GM12878 (cell line): ENCODE results near the gene ST7. TPM values are rescaled to one million over a fixed set of nuclear protein-coding genes. Genes with fewer than 3 reads are reported as not detected.

Source experiments
- ATAC-seq: fragments of 200-7000 bp; cut with Tn5 transposase; 3 replicates; pipeline ENCODE4 v1.9.1; 2020; ENCODE audit warnings: mild to moderate bottlenecking, moderate library complexity
- BruUV-seq: library from RNA; stranded (reverse); fragments of 400-500 nt; replicated peaks from 2 replicates; lab custom pipeline; 2021; lab: Mats Ljungman, UMichigan
- CTCF ChIA-PET: fragments of 300-600 bp; sonication (Branson Sonifier 250); formaldehyde crosslinking; extraction: SDS; loops from one replicate; lab custom pipeline; 2021; ENCODE audit warnings: inconsistent platforms; lab: Yijun Ruan, JAX
- POLR2A ChIA-PET: fragments of 350-600 bp; formaldehyde crosslinking; extraction: SDS; loops from one replicate; lab custom pipeline; 2021; ENCODE audit warnings: inconsistent platforms; lab: Charles Lee
- RAD21 ChIA-PET: fragments of 300-600 bp; sonication (Branson Sonifier 250); formaldehyde crosslinking; loops from one replicate; lab custom pipeline; 2023; ENCODE audit warnings: antibody characterized with exemption; ENCODE audit not compliant: unreplicated experiment; lab: Charles Lee
- SMC1A ChIA-PET: fragments of 300-600 bp; sonication (Branson Sonifier 250); formaldehyde crosslinking; loops from one replicate; lab custom pipeline; 2023; ENCODE audit not compliant: unreplicated experiment, uncharacterized antibody; lab: Charles Lee
- DNase-seq: peaks from one replicate; pipeline ENCODE4 v3.0.0-alpha.2; 2011; ENCODE audit warnings: low read depth, low spot score
- FAIRE-seq: peaks from 3 replicates; lab custom pipeline; 2011; peaks lifted over from hg19 to GRCh38; lab: Jason Lieb, UNC
- H2AFZ ChIP-seq: 2 replicates; pipeline ENCODE4 v1.6.0; 2011; ENCODE audit warnings: low read depth, low read length, control low read depth; ENCODE audit not compliant: control insufficient read depth
- H3K27ac ChIP-seq: 2 replicates; pipeline ENCODE4 v1.5.1; 2011; ENCODE audit warnings: control low read depth; ENCODE audit not compliant: control insufficient read depth, insufficient read depth
- H3K27me3 ChIP-seq, 2 experiments: replicated peaks in 1 of 2; 2 replicates each; pipeline versions ENCODE4 v1.6.0 to v1.6.1; 2011; ENCODE audit warnings: low read length in 1 of 2; ENCODE audit not compliant: control insufficient read depth in 2 of 2, insufficient read depth in 2 of 2
- H3K36me3 ChIP-seq, 2 experiments: 2 replicates each; pipeline ENCODE4 v1.5.1; 2011; ENCODE audit warnings: low read length in 1 of 2; ENCODE audit not compliant: control insufficient read depth in 2 of 2, insufficient read depth in 2 of 2
- H3K4me1 ChIP-seq: 2 replicates; pipeline ENCODE4 v1.6.1; 2011; ENCODE audit warnings: mild to moderate bottlenecking, low read length, moderate library complexity, mixed read lengths; ENCODE audit not compliant: control insufficient read depth, insufficient read depth
- H3K4me2 ChIP-seq: 2 replicates; pipeline ENCODE4 v1.6.0; 2011; ENCODE audit warnings: control low read depth; ENCODE audit not compliant: control insufficient read depth, insufficient read depth
- H3K4me3 ChIP-seq: fragments of 200-600 bp; sonication (generic); 2 replicates; pipeline ENCODE4 v1.5.1; 2016
- H3K79me2 ChIP-seq: 2 replicates; pipeline ENCODE4 v1.6.0; 2011; ENCODE audit warnings: low read length; ENCODE audit not compliant: control insufficient read depth, insufficient read depth
- H3K9ac ChIP-seq: 2 replicates; pipeline ENCODE4 v1.8.0; 2011; ENCODE audit warnings: low read length, control low read depth, mixed read lengths; ENCODE audit not compliant: control insufficient read depth, insufficient read depth
- H3K9me3 ChIP-seq: replicated peaks from 3 replicates; pipeline ENCODE4 v1.5.1; 2011; ENCODE audit warnings: mild to moderate bottlenecking, low read length; ENCODE audit not compliant: control insufficient read depth, insufficient read depth
- H4K20me1 ChIP-seq: 2 replicates; pipeline ENCODE4 v1.6.0; 2011; ENCODE audit not compliant: control insufficient read depth, insufficient read depth
- BMI1 ChIP-seq: fragments of 450-650 bp; IDR thresholded peaks from 2 replicates; pipeline ENCODE4 v1.6.1; 2016; ENCODE audit warnings: mild to moderate bottlenecking, moderate library complexity, borderline replicate concordance
- CREB1 ChIP-seq: IDR thresholded peaks from 2 replicates; pipeline ENCODE4 v1.6.1; 2012; ENCODE audit warnings: low read depth, mild to moderate bottlenecking, inconsistent platforms
- EP300 ChIP-seq, 2 experiments: fragments of 150-350 bp in 1 of 2; IDR thresholded peaks; 2 replicates each; pipeline ENCODE4 v1.6.1; 2011 to 2012; ENCODE audit warnings: low read depth in 2 of 2, low read length in 2 of 2, borderline replicate concordance in 1 of 2, improper control_type of control experiment in 1 of 2, inconsistent platforms in 1 of 2; ENCODE audit not compliant: control insufficient read depth in 1 of 2
- FOXM1 ChIP-seq: IDR thresholded peaks from 2 replicates; pipeline ENCODE4 v1.6.1; 2012; ENCODE audit warnings: low read depth, mild to moderate bottlenecking, inconsistent platforms, low read length, moderate library complexity
- IRF4 ChIP-seq: IDR thresholded peaks from 2 replicates; pipeline ENCODE4 v1.6.1; 2011; ENCODE audit warnings: low read depth, low read length
- JUNB ChIP-seq: IDR thresholded peaks from 2 replicates; pipeline ENCODE4 v1.6.1; 2016; ENCODE audit warnings: antibody characterized with exemption, mild to moderate bottlenecking
- MEF2B ChIP-seq: fragments of 450-650 bp; IDR thresholded peaks from 2 replicates; pipeline ENCODE4 v1.6.1; 2018; ENCODE audit warnings: mild to moderate bottlenecking, moderate library complexity; ENCODE audit not compliant: partially characterized antibody, poor library complexity, severe bottlenecking
- NFIC ChIP-seq: IDR thresholded peaks from 2 replicates; pipeline ENCODE4 v1.6.1; 2012; ENCODE audit warnings: low read depth, mild to moderate bottlenecking, inconsistent platforms, low read length, moderate library complexity
- RUNX3 ChIP-seq: IDR thresholded peaks from 2 replicates; pipeline ENCODE4 v1.6.1; 2012; ENCODE audit warnings: low read length, inconsistent platforms
- SIX5 ChIP-seq: IDR thresholded peaks from 2 replicates; pipeline ENCODE4 v1.6.1; 2011; ENCODE audit warnings: mild to moderate bottlenecking, low read depth, low read length, moderate library complexity; ENCODE audit not compliant: severe bottlenecking
- in situ Hi-C: fragments of 300-500 bp; cut with MboI; formaldehyde crosslinking; loops from 9 replicates; pipeline ENCODE4 v1.14.3; 2018; ENCODE audit warnings: mixed read lengths
- intact Hi-C: fragments of 100-400 bp; cut with micrococcal nuclease; formaldehyde crosslinking; loops from one replicate; pipeline ENCODE4 v1.14.2; 2022; ENCODE audit not compliant: unreplicated experiment
- polyA plus RNA-seq, 11 experiments: library from polyadenylated mRNA; depleted of rRNA in 4 of 11; unstranded in 6 of 11; stranded (reverse) in 5 of 11; fragments of >200 nt; fragmentation: Nextera tagmentation in 4 of 11; fragmentation: Illumina TruSeq in 1 of 11; extraction: Ambion mirVana in 4 of 11; extraction: Trizol in 1 of 11; gene quantifications; 1 replicate in 1 of 11; 2 replicates in 10 of 11; pipeline versions ENCODE4 v1.2.1 to v1.2.3, GENCODE V29; 2011 to 2016; ENCODE audit warnings: inconsistent platforms in 2 of 11, missing spikeins in 2 of 11, low read depth in 1 of 11
- total RNA-seq, 4 experiments: library from RNA; depleted of rRNA in 3 of 4; stranded (reverse); fragments of >200 nt in 3 of 4; fragmentation: Illumina TruSeq in 1 of 4; extraction: Trizol in 1 of 4; gene quantifications; 2 replicates each; pipeline versions ENCODE4 v1.2.1 to v1.2.3, GENCODE V29; 2013 to 2021
- TF ChIP-seq, protein P1 (sequence below): IDR thresholded peaks from 2 replicates; pipeline ENCODE4 v1.6.1; 2012; ENCODE audit warnings: low read depth, low read length, improper control_type of control experiment

Gene ST7
- total and polyA plus RNA-seq, 10 of the 15 experiments (the other 5 are each of a cell fraction or from before 2014, with no cell fraction given) = 27.7 to 76.4 (median 53.6) TPM

- TF ChIP-seq MEF2B = peak; percentile 66
- no peak for TF ChIP-seq BMI1
- TF ChIP-seq, protein P1, sequence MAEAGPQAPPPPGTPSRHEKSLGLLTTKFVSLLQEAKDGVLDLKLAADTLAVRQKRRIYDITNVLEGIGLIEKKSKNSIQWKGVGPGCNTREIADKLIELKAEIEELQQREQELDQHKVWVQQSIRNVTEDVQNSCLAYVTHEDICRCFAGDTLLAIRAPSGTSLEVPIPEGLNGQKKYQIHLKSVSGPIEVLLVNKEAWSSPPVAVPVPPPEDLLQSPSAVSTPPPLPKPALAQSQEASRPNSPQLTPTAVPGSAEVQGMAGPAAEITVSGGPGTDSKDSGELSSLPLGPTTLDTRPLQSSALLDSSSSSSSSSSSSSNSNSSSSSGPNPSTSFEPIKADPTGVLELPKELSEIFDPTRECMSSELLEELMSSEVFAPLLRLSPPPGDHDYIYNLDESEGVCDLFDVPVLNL = no peak
- 0 out of 2 replicates have a peak, but pooled peaks have one; percentile 22 for TF ChIP-seq CREB1
- no peak for TF ChIP-seq IRF4
- no peak for TF ChIP-seq EP300 (IDR thresholded peaks at IDR 0.05; ENCODE audit: borderline replicate concordance in 1 of 2, control insufficient read depth in 1 of 2, low read depth in 2 of 2, low read length in 2 of 2)
- peak; percentile 76 for TF ChIP-seq RUNX3
These were observed 70.1 kb downstream of the ST7 start (continued) for GRCh38 chr7:117023325-117023854.

GRCh38 chr7:117024811-117025210 lies 71.5 kb downstream of the ST7 start:
- no peaks in the 10 kb centered on the region for H4K20me1 ChIP-seq
- FAIRE-seq = no peak
- intact Hi-C loops = no loop called here

More at GRCh38 chr7:117024811-117025210, 71.5 kb downstream of the ST7 start:
- ATAC-seq = peak; percentile 47
- BruUV-seq = no TSS peak
- Histone ChIP-seq H3K79me2 (peaks cover 87% of the 10 kb centered on the region), H3K36me3 (no peaks in the 10 kb centered on the region; a peak in 1 of 4 replicates), H3K27me3 (no peaks in the 10 kb centered on the region), H2AFZ (no peak overlapping the region), H3K9me3 (peaks cover 8% of the 10 kb centered on the region), H3K4me3 (no peak overlapping the region), H3K27ac (peak overlapping the region; percentile 6; the same call in 1 of the 2 replicates), H3K4me2 (peak overlapping the region; percentile 22; the same call in 1 of the 2 replicates), H3K9ac (no peak overlapping the region), H3K4me1 (peaks cover 24% of the 10 kb centered on the region)
- in situ Hi-C loops = no loop called here
- SMC1A ChIA-PET = interaction anchor here (0.7 to 8.4 kb wide), 6 partner anchors 8 to 360 kb away, joined by 3 to 97 read pairs (median 5); no protein-coding TSS in a partner anchor
- POLR2A ChIA-PET = interaction anchor here (3.4 kb wide), 1 partner anchor 12 kb away, joined by 16 read pairs; no protein-coding TSS in a partner anchor
- CTCF ChIA-PET = interaction anchor here (0.7 to 2.4 kb wide), 3 partner anchors 11 to 103 kb away, joined by 3 to 9 read pairs (median 5); no protein-coding TSS in a partner anchor
- RAD21 ChIA-PET = interaction anchor here (1.0 to 6.3 kb wide), 4 partner anchors 15 to 86 kb away, joined by 3 to 71 read pairs (median 4); no protein-coding TSS in a partner anchor
- TF ChIP-seq, protein P1 = no peak
- TF ChIP-seq FOXM1 (0 out of 2 replicates have a peak, but pooled peaks have one; percentile 24), NFIC (no peak), JUNB (peak; percentile 45), SIX5 (no peak)
- no peak for DNase-seq
